KOPT-K1 (cell line): ENCODE measurements around the gene HOXC11.

Source experiments
- H3K27ac ChIP-seq: fragments of 200-600 bp; sonication (generic); 2 replicates; pipeline ENCODE4 v1.5.1; 2016; ENCODE audit warnings: antibody characterized with exemption, mild to moderate bottlenecking, low read depth, low read length; ENCODE audit not compliant: poor library complexity, severe bottlenecking
- H3K36me3 ChIP-seq: fragments of 200-600 bp; sonication (generic); 2 replicates; pipeline ENCODE4 v1.5.1; 2017; ENCODE audit warnings: antibody characterized with exemption, mild to moderate bottlenecking, low read length, moderate library complexity; ENCODE audit not compliant: insufficient read depth
- H3K9me3 ChIP-seq: fragments of 200-600 bp; sonication (generic); 2 replicates; pipeline ENCODE4 v1.5.1; 2017; ENCODE audit warnings: antibody characterized with exemption, low read length, mild to moderate bottlenecking; ENCODE audit not compliant: insufficient read depth, poor library complexity, severe bottlenecking

Gene HOXC11

DNA sequence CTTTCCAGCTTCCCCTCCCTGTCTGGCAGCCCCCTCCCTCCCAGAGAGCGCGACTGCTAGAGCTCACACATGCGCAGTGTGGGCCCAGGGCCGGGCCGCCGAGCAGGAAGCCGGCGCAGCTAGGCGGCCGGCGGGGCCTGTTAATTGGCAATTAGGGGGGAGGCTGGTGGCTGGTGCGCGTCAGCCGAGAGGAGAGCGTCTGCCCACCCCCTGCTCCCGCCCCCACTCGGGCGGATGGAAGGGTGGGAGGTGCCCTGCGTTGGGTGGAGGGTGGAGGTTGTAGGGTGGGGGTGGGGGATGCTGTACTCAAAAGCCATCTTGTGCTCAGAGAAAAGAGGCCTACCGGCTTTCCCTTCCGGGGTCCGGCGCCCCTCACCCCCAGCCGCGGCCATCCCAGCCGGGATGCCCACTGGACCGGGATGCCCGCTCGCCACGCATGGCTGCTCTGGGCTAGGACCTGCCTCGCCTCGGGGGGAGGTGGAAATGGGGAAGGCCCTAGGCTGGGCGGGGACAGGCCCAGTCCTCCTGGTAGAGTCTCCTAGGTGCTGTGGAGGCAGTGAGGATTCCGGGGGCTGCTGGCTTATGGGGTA lies 45.0 kb downstream of the HOXC11 start:
- Histone ChIP-seq H3K36me3 (no peaks in the 10 kb centered on the region), H3K9me3 (no peaks in the 10 kb centered on the region), H3K27ac (peak overlapping the region; percentile 63)

- peak overlapping the region; percentile 63 for H3K27ac ChIP-seq
- H3K36me3 ChIP-seq: no peaks in the 10 kb centered on the region
- H3K9me3 ChIP-seq: no peaks in the 10 kb centered on the region
These were observed 45.6 kb downstream of the HOXC11 start for GRCh38 chr12:54018468-54018984.

DNA sequence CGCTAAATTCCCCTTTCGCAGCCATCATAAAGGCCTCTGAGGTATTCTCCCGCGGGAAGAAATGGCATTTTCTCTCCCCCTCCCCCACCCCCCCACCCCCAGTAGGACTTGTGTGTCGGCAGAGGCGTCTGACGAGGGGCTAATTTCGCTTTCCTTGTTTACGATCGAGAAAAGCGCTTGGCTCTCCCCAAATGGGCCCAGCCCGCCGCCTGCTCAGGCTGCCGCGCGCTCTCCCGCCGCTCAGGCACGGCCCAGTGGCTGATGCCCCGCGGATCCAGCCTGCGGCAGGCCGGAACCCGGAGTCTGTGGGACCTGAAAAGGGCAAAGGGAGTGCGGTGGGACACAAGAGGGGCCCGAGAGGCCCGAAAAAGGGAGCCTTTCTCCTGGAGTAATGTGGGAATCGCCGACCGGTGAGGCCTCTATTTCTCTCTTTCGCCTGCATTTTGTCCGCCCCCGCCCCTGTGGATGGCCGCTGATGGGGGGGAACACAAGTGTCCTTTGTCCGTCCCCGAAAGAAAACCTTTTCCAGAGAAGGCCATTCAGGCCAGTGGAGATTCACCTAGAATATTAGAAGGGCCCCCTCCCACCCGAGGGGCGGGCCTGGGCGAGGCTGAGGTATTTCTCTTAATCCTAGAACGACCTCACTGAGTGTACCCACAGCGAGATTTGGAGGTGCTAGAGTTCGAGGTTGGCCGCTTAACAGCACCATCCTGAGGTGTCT lies 46.3 kb downstream of the HOXC11 start:
- H3K27ac ChIP-seq: no peak overlapping the region
- H3K36me3 ChIP-seq: no peaks in the 10 kb centered on the region

DNA sequence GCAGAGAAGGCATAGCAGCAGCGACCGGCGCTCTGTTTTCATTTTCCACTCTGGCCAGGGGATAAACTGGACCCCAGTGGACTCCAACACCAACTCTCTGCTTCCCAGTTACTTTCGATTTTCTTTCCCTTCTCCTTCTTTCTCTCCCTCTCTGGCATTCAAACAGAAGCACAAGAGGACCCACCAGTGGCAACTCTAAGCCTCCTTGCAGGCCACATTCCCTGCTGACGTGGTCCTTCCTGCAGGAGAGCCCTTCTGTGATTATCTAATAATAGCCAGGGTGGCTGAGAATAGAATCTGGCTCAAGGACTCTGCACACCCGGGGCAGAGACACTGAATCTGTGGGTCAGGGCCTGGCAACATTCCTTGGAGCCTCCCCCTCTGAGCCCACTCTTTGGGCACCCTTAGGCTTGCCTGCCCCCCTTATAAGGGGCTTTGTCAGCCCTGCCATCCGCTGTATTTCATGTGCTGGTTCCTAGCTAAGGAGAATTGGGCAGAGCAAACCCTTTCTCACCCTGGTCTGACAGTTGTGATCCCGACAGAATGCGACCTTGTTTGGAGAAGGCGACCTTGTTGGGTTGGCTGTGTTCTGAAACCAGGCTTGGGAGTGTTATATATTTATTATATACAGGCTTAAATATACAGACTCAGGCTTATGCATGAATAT lies 47.1 kb downstream of the HOXC11 start:
- Histone ChIP-seq H3K36me3 (no peaks in the 10 kb centered on the region), H3K9me3 (no peaks in the 10 kb centered on the region), H3K27ac (no peak overlapping the region)

More for the DNA sequence above, 46.3 kb downstream of the HOXC11 start:
- no peaks in the 10 kb centered on the region for H3K9me3 ChIP-seq

DNA sequence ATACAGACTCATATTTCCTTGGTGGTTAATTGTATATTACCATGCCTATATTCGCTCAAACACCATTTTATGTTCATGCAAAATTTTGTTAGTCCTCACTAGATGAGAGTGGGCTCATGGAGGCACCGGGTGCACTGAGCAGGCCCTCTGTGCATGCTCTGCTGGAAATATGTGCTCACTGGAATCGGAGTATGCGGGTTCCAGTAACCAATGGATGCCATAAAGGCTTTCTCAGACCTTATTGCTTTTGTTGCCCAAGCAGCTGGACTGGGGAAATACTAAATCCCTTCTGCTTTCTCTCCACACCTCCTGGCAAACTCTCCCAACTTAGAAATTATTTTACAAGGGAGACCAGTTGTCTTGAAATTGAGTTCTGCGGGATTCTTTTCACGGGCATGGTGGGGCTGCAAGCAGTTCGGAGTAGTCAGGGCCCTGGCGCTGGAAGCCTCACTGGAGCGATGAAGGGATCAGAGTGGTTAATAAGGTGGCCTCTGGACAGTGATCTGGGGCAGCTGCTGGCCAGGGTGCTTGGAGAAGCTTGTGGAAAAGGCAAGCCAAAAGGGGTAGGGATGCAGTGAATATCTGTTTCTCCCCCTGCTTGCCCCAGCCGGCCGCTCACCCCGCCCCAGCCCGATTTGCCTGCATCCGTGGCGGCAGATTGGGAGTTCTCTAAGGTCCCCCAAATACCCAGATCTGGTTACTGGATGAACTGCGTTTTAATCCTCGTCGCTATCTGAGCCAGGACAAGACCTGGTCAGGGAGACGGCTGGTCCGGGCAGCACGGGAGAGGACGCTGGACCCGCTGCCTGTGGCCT lies 47.9 kb downstream of the HOXC11 start:
- no peaks in the 10 kb centered on the region for H3K36me3 ChIP-seq
- no peaks in the 10 kb centered on the region for H3K9me3 ChIP-seq
- no peak overlapping the region for H3K27ac ChIP-seq

DNA sequence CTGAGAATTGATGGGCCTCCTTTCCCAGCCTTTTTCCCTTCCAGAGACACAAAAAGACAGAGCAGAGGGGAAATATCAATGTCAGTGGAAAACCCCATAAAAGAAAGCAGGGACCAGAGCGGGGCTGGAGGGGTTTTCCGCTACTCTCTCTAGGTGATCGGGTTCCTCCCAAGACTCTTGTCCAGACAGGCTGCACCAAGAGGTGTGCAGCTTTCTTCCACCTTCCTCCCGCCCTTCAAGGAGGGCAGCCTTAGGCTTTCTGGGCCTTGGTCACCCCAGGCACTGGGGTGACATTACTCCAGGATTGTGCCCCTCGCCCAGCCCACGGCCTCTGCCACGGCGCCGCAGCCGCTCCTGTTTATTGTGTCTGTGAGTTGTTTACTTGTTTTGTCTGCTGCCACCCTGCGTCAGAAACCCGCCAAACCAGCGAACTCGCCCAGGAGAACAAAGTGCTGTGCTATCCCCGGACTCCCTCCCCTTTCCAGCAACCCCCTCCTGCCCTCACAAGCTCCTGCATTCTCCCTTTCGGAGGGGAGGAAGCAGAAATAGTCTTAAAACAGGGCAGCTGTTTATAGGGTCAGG lies 48.6 kb downstream of the HOXC11 start:
- Histone ChIP-seq H3K36me3 (no peaks in the 10 kb centered on the region), H3K27ac (no peak overlapping the region), H3K9me3 (no peaks in the 10 kb centered on the region)

- Histone ChIP-seq H3K9me3 (no peaks in the 10 kb centered on the region), H3K27ac (no peak overlapping the region), H3K36me3 (no peaks in the 10 kb centered on the region)
These were observed 50.3 kb downstream of the HOXC11 start for GRCh38 chr12:54022960-54023884.

DNA sequence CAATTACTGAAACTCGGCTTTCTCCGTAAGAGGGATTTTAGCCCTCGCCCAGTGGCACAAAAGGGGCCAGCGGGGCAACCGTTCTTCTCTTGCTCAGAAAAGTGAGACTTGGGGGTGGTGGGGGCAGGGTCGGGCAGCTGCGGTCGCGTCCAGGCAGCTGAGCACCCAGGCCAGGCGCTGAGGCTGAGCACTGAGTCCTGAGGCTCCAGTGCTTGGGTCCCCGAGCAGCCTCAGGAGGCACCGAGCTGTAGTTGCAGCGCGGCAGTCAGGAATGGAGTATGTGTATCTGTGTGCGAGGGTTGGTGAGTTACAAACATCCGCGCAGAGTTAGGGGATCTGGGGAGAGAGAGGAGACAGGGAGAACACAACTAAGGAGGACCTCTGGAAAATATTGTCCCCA lies 51.2 kb downstream of the HOXC11 start:
- Histone ChIP-seq H3K36me3 (no peaks in the 10 kb centered on the region), H3K27ac (no peak overlapping the region), H3K9me3 (no peaks in the 10 kb centered on the region)

GRCh38 chr12:54024581-54025305 lies 51.8 kb downstream of the HOXC11 start:
- no peaks in the 10 kb centered on the region for H3K9me3 ChIP-seq
- H3K27ac ChIP-seq: no peak overlapping the region
- H3K36me3 ChIP-seq: no peaks in the 10 kb centered on the region

DNA sequence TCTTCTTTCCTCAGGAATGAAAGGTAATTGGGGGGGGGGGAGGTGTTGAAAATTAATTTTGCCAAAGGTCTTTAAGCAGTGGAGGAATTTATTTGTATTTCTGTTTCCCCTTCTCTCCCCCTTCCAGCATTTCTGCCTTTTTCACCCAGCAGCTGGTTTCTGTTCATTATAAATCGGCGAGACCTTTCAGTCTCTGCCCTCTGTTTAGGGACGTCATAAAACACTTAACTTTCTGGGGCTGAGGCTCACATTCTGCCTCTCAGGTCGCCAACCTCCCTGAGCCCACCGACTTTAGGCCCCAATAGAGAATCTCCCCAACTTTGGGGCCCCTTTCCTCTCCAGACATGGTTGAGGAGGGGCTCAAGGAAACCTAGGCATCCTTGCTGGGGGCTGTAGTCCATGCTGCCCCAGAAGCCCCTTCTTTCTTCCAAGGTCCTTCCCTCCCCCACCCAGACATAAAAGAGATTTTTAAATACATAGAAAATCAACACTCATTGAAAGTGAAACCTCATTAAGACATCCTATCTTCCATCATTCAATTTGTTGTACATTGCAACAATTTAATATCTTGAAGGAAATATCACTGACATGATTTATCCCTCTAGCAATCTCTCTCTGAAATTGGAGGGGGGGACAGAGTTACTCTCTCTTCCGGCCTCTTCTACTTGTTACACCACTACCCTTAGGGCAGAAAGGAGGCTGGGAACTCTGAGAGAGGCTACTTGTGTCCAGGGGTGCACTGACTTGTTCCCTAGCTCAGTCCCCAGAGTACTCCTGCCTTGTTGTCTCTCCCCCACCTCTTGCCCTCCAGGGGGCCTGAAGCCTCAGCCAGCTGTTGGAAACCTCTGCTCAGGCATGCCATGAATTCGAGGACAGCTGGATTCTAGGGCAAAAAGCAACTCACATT lies 52.8 kb downstream of the HOXC11 start:
- Histone ChIP-seq H3K9me3 (no peaks in the 10 kb centered on the region), H3K36me3 (no peaks in the 10 kb centered on the region), H3K27ac (no peak overlapping the region)

- Histone ChIP-seq H3K36me3 (no peaks in the 10 kb centered on the region), H3K9me3 (no peaks in the 10 kb centered on the region), H3K27ac (no peak overlapping the region)
These were observed 53.9 kb downstream of the HOXC11 start for GRCh38 chr12:54026640-54027441.
